T1000 (cell line): ENCODE measurements around the gene UBE2F.

Experiments
- DNase-seq: peaks from one replicate; lab custom pipeline; 2025; ENCODE audit warnings: mixed read lengths; lab: John Stamatoyannopoulos, UW

UBE2F gene, protein sequence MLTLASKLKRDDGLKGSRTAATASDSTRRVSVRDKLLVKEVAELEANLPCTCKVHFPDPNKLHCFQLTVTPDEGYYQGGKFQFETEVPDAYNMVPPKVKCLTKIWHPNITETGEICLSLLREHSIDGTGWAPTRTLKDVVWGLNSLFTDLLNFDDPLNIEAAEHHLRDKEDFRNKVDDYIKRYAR

DNA sequence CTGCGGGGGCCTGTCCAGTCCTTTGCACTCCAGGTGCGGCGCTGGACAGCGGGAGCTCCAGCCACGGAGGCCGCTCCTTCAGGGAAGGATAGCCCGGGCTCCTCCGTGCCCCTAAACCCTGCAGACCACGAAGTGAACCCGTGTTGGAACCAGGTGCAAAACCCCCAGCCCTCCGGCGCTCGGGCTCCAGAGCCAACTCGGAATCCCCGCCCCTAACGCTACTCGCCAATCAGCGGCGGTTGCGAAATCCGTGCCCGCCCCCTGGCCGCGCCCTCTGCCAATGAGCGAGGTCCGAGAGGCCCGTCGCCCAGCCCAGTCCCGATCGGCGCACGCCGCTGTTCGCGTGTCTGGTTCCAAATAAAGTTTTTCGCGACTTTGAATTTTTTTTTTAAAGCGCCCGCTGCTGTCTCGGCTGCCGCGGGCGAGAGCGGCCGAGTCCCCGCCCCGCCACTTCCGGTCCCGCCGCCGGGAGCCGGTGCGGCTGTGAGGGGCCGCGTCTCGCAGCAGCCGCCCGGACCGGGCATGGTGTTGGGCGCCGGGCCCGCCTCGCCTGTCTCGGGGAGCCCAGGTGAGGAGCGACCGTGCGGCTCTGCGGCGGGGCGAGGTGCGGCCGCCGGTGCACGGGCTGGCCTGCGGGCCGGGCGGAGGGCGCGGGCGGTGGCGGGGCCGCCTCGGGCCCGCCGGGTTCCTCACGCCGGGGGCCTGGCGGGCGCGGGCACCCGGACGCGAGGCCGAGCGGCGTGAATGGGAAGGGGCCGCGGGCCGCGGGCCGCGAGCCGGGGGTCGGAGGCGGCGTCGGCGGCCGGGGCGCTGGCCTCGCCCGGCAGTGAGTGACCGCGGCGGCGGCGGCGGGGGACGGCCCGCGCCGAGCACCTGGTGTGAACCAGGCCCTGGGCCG is at the start of gene UBE2F:
Gene UBE2F, plus strand, starts transcription at position 450 of the 898 bp plus-strand sequence. CDS start 6,094 bp downstream, outside the sequence.
- peak; percentile 94 for DNase-seq

- no peak for DNase-seq
These were observed 49.0 kb upstream of the UBE2F start for GRCh38 chr2:237917696-237918374.

DNA sequence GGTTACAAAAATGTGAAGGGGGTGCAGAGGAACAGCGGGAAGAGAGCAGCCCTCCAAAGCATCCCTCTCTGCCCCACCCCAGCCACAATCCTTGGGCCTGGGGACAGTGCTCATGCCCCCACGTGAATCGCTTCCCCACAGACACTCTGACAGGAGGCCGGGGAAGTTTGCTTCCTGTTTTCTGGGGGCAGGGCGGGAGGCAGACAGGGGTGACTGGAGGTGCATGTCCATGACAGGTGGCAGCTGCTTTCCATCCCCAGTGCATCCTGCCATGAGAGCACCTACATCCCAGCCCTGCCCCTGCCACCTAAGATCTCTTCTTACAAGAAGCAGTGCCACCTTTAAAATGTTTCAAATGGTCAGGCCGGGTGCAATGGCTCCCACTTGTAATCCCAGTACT is 47.2 kb upstream of the UBE2F start:
- DNase-seq = no peak

GRCh38 chr2:237920673-237921072 is 46.1 kb upstream of the UBE2F start:
- DNase-seq = no peak

- no peak for DNase-seq
These were observed 44.8 kb upstream of the UBE2F start for GRCh38 chr2:237921967-237922492.

DNA sequence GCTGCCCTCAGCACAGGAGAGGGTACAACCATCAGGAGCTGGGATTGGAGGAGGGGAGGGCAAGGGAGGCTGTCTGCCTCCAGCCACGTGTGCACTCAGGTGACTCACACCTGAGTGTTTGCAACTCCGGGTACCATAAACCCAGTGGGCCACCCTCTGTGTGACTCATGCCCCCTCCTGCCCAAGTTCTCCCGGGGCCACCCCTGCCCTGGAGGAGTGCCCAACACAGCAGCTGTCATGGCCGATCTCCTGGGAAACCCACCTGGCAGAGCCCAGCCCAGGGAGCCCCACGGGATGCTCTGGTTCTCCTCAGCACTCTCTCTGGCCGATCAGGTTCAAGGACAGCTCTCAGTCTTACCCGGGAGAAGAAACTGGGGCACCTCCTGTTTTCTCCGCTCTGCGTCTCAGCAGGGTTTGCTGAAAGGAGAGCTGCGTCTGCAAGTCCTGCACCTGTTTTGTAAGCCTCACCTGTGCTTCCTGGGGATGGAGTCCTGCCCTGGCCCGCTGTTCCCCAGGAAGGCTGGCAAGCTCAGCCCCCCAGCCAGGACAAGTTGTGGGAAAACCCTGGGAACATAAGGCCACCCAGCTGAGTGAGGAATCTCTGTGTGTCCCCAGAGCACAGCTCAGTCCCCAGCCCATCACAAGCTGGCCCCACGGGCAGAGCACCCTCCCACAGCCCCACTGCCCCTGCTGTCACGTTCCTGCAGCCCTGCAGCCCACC is 44.0 kb upstream of the UBE2F start:
- no peak for DNase-seq

- DNase-seq = peak; percentile 47
These were observed 43.2 kb upstream of the UBE2F start for GRCh38 chr2:237923481-237924163.

- DNase-seq = no peak
These were observed 42.7 kb upstream of the UBE2F start for GRCh38 chr2:237924164-237924534.

- DNase-seq = no peak
These were observed 39.7 kb upstream of the UBE2F start for GRCh38 chr2:237927135-237927534.

- no peak for DNase-seq
These were observed 38.8 kb upstream of the UBE2F start for GRCh38 chr2:237927986-237928385.

- no peak for DNase-seq
These were observed 36.8 kb upstream of the UBE2F start for GRCh38 chr2:237929979-237930378.

DNA sequence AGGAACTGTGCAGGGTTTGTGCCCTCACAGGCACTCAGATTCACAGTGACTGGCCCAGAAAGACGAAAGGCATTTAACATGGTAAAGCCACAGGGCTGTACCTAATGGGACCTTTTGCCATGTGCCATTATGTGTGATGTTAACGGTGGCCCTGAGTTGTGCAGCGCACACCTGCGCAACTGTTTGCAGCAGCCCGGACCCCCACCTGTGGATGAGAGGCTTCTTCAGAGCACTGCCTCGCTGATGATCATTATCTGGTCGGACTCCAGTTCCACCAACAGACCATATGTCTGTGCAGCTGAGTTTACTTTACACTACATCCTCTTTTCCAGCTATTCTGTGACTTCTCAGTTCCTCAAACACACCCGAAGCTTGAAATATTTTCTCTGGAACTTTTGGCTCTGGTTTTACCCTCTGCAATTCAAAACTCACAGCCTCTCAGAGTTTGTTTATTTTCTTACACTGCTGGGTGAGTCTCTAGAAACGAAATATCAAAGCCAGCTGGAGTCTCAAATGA is 35.6 kb upstream of the UBE2F start:
- DNase-seq = no peak

GRCh38 chr2:237932731-237933131 is 34.1 kb upstream of the UBE2F start:
- DNase-seq = no peak

GRCh38 chr2:237934186-237934585 is 32.6 kb upstream of the UBE2F start:
- DNase-seq = no peak

DNA sequence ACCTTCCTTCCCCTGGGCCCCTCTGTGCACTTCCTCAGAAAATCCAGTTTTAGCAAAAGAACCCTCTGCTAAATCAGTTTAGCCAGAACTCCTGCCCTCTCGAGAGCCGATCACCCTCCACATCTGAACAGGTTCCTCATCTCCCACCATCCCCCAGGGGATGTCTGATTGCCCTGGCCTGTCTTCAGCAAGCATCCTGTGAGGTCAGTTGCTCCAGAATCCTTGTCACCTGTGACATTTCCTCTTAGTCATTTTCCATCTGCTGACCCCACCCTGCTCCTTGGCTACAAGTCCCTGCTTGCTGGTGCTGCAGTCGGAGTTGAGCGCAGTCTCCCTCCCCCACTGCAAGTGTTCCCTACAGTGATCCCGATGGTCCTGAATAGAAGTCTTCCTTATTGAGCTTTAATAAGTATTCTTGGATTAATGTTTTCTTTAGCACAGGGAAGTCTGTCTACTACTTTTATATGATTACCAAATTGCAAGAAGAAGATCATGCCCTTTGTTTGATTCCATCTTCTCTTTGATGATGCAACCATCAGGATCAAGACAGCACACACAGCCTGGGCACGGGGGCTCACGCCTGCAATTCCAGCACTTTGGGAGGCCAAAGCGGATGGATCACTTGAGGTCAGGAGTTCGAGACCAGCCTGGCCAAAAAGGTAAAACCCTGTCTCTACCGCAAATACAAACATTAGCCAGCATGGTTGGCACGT is 30.9 kb upstream of the UBE2F start:
- no peak for DNase-seq

DNA sequence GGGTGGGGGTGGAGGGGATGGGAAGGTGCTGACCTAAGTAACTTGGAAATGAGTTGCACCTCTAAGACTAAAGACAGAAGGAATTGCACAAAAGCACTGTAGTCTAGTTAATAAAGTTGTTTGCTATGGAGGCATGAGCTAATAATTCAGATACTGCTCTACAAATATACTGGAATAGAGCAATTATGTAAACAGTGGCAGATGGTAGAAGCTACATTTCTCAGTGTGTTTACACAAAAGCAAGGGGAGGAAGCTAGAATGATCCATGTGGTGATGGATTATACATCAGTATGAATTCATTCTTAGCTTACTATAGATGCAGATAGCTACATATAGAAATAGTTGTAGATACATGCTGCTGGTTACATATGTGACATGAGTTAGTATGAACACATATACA is 27.6 kb upstream of the UBE2F start:
- DNase-seq = no peak

- DNase-seq = no peak
These were observed 26.0 kb upstream of the UBE2F start for GRCh38 chr2:237940828-237941227.

DNA sequence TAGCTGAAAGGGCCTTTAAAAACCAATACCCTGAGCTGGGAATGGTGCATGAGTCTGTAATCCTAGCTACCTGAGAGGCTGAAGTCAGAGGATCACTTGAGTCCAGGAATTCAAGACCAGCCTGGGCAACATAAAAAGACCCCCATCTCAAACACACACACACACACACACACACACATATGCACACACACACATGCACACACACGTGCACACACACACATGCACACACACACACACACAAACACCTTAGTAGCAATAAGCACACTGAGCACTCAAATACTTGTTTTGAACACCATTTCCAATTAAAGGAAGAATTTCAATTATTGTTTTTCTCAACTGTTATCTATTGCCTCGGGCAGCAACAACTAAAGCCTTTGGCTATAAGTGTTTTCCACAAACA is 25.6 kb upstream of the UBE2F start:
- no peak for DNase-seq

- no peak for DNase-seq
These were observed 24.3 kb upstream of the UBE2F start for GRCh38 chr2:237942513-237942899.

DNA sequence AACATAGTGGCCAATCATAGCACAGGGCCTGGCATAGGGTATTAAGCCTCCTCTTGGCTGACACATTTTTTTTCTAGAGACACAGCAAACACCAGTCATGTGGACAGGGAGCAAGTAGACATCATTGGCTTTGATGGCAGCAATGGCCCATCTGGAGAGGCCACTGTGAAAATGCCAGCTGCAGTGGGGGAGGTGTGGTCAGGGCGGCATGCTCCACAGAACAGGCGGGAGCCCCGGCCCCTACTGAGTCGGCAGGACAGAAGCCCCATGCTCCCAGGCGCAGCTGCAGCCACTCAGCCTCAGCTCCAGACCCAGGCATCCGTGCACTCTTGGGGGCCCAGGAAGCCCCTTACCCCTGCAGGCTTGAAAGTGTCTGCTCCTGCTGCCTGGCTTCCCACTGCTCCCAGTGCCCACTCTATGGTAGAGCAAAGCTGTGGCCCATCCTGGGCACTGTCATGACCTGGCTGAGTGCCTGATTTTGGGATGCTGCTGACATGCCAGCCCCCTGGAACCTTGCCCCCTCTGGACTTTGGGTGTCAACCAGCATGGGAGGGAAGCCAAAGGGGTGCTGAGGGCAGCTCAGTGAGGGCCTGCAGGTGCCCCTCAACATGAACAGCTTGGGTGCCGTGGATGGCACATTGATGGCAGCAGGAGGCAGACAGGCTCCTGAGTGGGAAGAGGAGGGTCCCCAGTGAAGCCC is 23.3 kb upstream of the UBE2F start:
- no peak for DNase-seq
